K562 (cell line): ENCODE measurements around the gene TXLNA. TPM values are rescaled to one million over a fixed set of nuclear protein-coding genes. Genes with fewer than 3 reads are reported as not detected.

Source experiments
- ATAC-seq: fragments of 200-7000 bp; cut with Tn5 transposase; 3 replicates; pipeline ENCODE4 v1.9.1; 2020; ENCODE audit warnings: moderate library complexity
- BruUV-seq: library from RNA; stranded (reverse); fragments of 400-500 nt; replicated peaks from 2 replicates; lab custom pipeline; 2021; lab: Mats Ljungman, UMichigan
- CTCF ChIA-PET: fragments of 300-600 bp; formaldehyde crosslinking; extraction: SDS; loops from one replicate; lab custom pipeline; 2021; ENCODE audit warnings: low intra/inter-chr PET ratio; lab: Yijun Ruan, JAX
- POLR2A ChIA-PET: fragments of 300-600, 350-650 bp; sonication (Branson Sonifier 250); formaldehyde crosslinking; extraction: SDS; loops from one replicate; lab custom pipeline; 2021; ENCODE audit warnings: antibody characterized with exemption, inconsistent platforms; lab: Yijun Ruan, JAX
- DNase-seq, 4 experiments: peaks; one replicate each; pipeline versions ENCODE4 v3.0.0 to v3.0.0-alpha.2; 2011 to 2018; ENCODE audit warnings: low spot score in 3 of 4, mixed read lengths in 3 of 4; ENCODE audit errors: extremely low read depth in 1 of 4
- FAIRE-seq: peaks from 2 replicates; lab custom pipeline; 2011; peaks lifted over from hg19 to GRCh38; lab: Jason Lieb, UNC
- H2AFZ ChIP-seq: 2 replicates; pipeline ENCODE4 v1.6.0; 2011; ENCODE audit warnings: low read depth, low read length, control low read depth, inconsistent platforms
- H3K27ac ChIP-seq: fragments of 200-600 bp; 3 replicates; pipeline ENCODE4 v1.8.0; 2011; ENCODE audit warnings: low read depth, mild to moderate bottlenecking, control low read depth, inconsistent platforms, low read length, moderate library complexity, mixed read lengths; ENCODE audit errors: extremely low read depth
- H3K27me3 ChIP-seq, 2 experiments: fragments of 300-600 bp in 1 of 2; 2 replicates in 1 of 2; 3 replicates in 1 of 2; pipeline versions ENCODE4 v1.6.0 to v1.8.0; 2011; ENCODE audit warnings: inconsistent platforms in 2 of 2, low read length in 2 of 2, mild to moderate bottlenecking in 1 of 2, mixed read lengths in 1 of 2, moderate library complexity in 1 of 2; ENCODE audit not compliant: control insufficient read depth in 2 of 2, insufficient read depth in 2 of 2
- H3K36me3 ChIP-seq: fragments of 300-600 bp; 3 replicates; pipeline ENCODE4 v1.8.0; 2011; ENCODE audit warnings: mild to moderate bottlenecking, low read length, inconsistent platforms; ENCODE audit not compliant: control insufficient read depth, insufficient read depth
- H3K4me1 ChIP-seq, 2 experiments: fragments of 200-600 bp in 1 of 2; replicated peaks in 1 of 2; 2 replicates in 1 of 2; 3 replicates in 1 of 2; pipeline versions ENCODE4 v1.5.1 to v1.8.0; 2011; ENCODE audit warnings: inconsistent platforms in 2 of 2, low read length in 2 of 2, mild to moderate bottlenecking in 1 of 2, mixed read lengths in 1 of 2, moderate library complexity in 1 of 2; ENCODE audit not compliant: control insufficient read depth in 2 of 2, insufficient read depth in 2 of 2
- H3K4me2 ChIP-seq: 2 replicates; pipeline ENCODE4 v1.6.1; 2011; ENCODE audit warnings: low read length, control low read depth, inconsistent platforms, mixed read lengths; ENCODE audit not compliant: insufficient read depth
- H3K4me3 ChIP-seq: fragments of 200-600 bp; sonication (generic), shearing (Covaris generic); 2 replicates; pipeline ENCODE4 v1.5.1; 2016; ENCODE audit warnings: control low read depth, inconsistent platforms
- H3K79me2 ChIP-seq: fragments of 200-600 bp; 3 replicates; pipeline ENCODE4 v1.8.0; 2011; ENCODE audit warnings: low read length, inconsistent platforms; ENCODE audit not compliant: control insufficient read depth, insufficient read depth
- H3K9ac ChIP-seq, 2 experiments: 2 replicates each; pipeline versions ENCODE4 v1.6.0 to v1.6.1; 2011; ENCODE audit warnings: low read depth in 2 of 2, low read length in 2 of 2, control low read depth in 1 of 2, inconsistent platforms in 1 of 2, mild to moderate bottlenecking in 1 of 2, mixed read lengths in 1 of 2; ENCODE audit not compliant: insufficient read depth in 1 of 2
- H3K9me1 ChIP-seq: one replicate; pipeline ENCODE4 v1.6.0; 2011; ENCODE audit warnings: inconsistent platforms, mild to moderate bottlenecking, low read length, moderate library complexity; ENCODE audit not compliant: control insufficient read depth, insufficient read depth
- H3K9me3 ChIP-seq: replicated peaks from 2 replicates; pipeline ENCODE4 v1.5.1; 2011; ENCODE audit warnings: low read depth, low read length, inconsistent platforms; ENCODE audit not compliant: control insufficient read depth, insufficient read depth
- H4K20me1 ChIP-seq: replicated peaks from 2 replicates; pipeline ENCODE4 v1.6.1; 2011; ENCODE audit warnings: low read length, inconsistent platforms, mixed read lengths; ENCODE audit not compliant: control insufficient read depth, insufficient read depth
- DNMT1 ChIP-seq: fragments of 450-650 bp; IDR thresholded peaks from 2 replicates; pipeline ENCODE4 v1.6.1; 2016; ENCODE audit warnings: antibody characterized with exemption, mild to moderate bottlenecking
- ETS1 ChIP-seq: conservative IDR thresholded peaks from 2 replicates; pipeline ENCODE4 v1.6.1; 2011; ENCODE audit warnings: low read depth, mild to moderate bottlenecking, low read length; ENCODE audit not compliant: control insufficient read depth
- ETV5 ChIP-seq: sonication (generic); formaldehyde crosslinking; IDR thresholded peaks from 2 replicates; pipeline ENCODE4 v1.4.0; 2020; ENCODE audit warnings: low read depth, mild to moderate bottlenecking, missing genetic modification reagents
- KLF16 ChIP-seq: IDR thresholded peaks from 2 replicates; pipeline ENCODE4 v1.6.1; 2016; ENCODE audit warnings: antibody characterized with exemption
- POLR2A ChIP-seq: fragments of 450-650 bp; conservative IDR thresholded peaks from 2 replicates; pipeline ENCODE4 v1.6.1; 2016
- POLR2G ChIP-seq: fragments of 200-400 bp; formaldehyde crosslinking; IDR thresholded peaks from 2 replicates; pipeline ENCODE4 v1.6.1; 2017; ENCODE audit warnings: low read depth, mild to moderate bottlenecking, antibody characterized with exemption, low read length, moderate library complexity
- PTTG1 ChIP-seq: fragments of 450-650 bp; IDR thresholded peaks from 2 replicates; pipeline ENCODE4 v1.6.1; 2016; ENCODE audit warnings: low read depth, mild to moderate bottlenecking, missing genetic modification characterization, missing compliant biosample characterization
- RBFOX2 ChIP-seq: fragments of 200-400 bp; formaldehyde crosslinking; IDR thresholded peaks from 2 replicates; pipeline ENCODE4 v1.6.1; 2017; ENCODE audit warnings: low read depth, mild to moderate bottlenecking, low read length, moderate library complexity
- SETDB1 ChIP-seq: IDR thresholded peaks from one replicate; pipeline ENCODE4 v1.6.1; 2012; ENCODE audit warnings: low read length, control low read depth, inconsistent platforms
- U2AF1 ChIP-seq: fragments of 200-400 bp; formaldehyde crosslinking; optimal IDR thresholded peaks from 2 replicates; pipeline ENCODE3; 2017; ENCODE audit warnings: mild to moderate bottlenecking, low read depth, low read length, moderate library complexity
- ZNF146 ChIP-seq: IDR thresholded peaks from one replicate; pipeline ENCODE4 v1.6.1; 2018; ENCODE audit warnings: missing compliant biosample characterization; ENCODE audit not compliant: unreplicated experiment
- WGBS: fragments of 100-300 bp; shearing (Covaris generic); methylation state at CpG from one replicate; pipeline ENCODE4 v1.1.6; 2016; ENCODE audit warnings: low coverage, mixed read lengths; ENCODE audit not compliant: insufficient coverage; ENCODE audit errors: missing lambda C conversion rate; 5-methylcytosine and 5-hydroxymethylcytosine counted together
- in situ Hi-C: fragments of 300-500 bp; cut with MboI; formaldehyde crosslinking; loops from 4 replicates; pipeline ENCODE4 v1.15.0; 2018; ENCODE audit warnings: inconsistent platforms, mixed read lengths
- intact Hi-C: fragments of 100-400 bp; cut with micrococcal nuclease; formaldehyde crosslinking; loops from 2 replicates; pipeline ENCODE4 v1.14.2; 2022
- polyA plus RNA-seq, 8 experiments: library from polyadenylated mRNA; depleted of rRNA in 4 of 8; stranded (reverse) in 5 of 8; unstranded in 3 of 8; fragments of >200 nt; fragmentation: Nextera tagmentation in 2 of 8; fragmentation: Illumina TruSeq in 1 of 8; extraction: Ambion mirVana in 2 of 8; extraction: Trizol in 1 of 8; gene quantifications; 2 replicates each; pipeline versions ENCODE4 v1.2.1 to v1.2.3, GENCODE V29; 2011 to 2014; ENCODE audit warnings: inconsistent platforms in 1 of 8, missing spikeins in 1 of 8
- total RNA-seq, 7 experiments: library from RNA; depleted of rRNA in 6 of 7; stranded (reverse); fragments of >200 nt in 6 of 7; fragmentation: Illumina TruSeq in 2 of 7; extraction: Trizol in 2 of 7; gene quantifications; 2 replicates each; pipeline versions ENCODE4 v1.2.1 to v1.2.3, GENCODE V29; 2011 to 2021; ENCODE audit warnings: low replicate concordance in 1 of 7

TXLNA gene
- total and polyA plus RNA-seq, 9 of the 15 experiments (the other 6 are each of a cell fraction or from before 2014, with no cell fraction given) = 9.2 to 54.5 (median 39.3) TPM

DNA sequence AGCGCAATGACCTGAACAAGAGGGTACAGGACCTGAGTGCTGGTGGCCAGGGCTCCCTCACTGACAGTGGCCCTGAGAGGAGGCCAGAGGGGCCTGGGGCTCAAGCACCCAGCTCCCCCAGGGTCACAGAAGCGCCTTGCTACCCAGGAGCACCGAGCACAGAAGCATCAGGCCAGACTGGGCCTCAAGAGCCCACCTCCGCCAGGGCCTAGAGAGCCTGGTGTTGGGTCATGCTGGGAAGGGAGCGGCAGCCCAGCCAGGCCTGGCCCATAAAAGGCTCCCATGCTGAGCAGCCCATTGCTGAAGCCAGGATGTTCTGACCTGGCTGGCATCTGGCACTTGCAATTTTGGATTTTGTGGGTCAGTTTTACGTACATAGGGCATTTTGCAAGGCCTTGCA is 15.5 kb downstream of the TXLNA start:
- DNase-seq = no peak
- CTCF ChIA-PET = no interaction called here
- Histone ChIP-seq H2AFZ (no peak overlapping the region), H3K9me3 (no peaks in the 10 kb centered on the region), H3K79me2 (no peaks in the 10 kb centered on the region), H3K4me3 (no peak overlapping the region), H4K20me1 (no peaks in the 10 kb centered on the region; the same call in none of the 2 replicates), H3K27me3 (no peaks in the 10 kb centered on the region), H3K27ac (no peak overlapping the region), H3K9ac (peak overlapping the region in 1 of 2 experiments; percentile 38; a peak in 1 of 4 replicates), H3K4me1 (peaks cover 3 to 16% of the 10 kb centered on the region in 2 experiments; a peak in 4 of 5 replicates), H3K36me3 (peaks cover 85% of the 10 kb centered on the region), H3K4me2 (no peak overlapping the region), H3K9me1 (peaks cover 3% of the 10 kb centered on the region)
- POLR2A ChIA-PET = interaction anchor here (0.8 to 10.8 kb wide), 6 partner anchors 10 to 87 kb away, joined by 3 to 201 read pairs (median 4); partner anchors contain the start of genes DCDC2B, IQCC, KPNA6 and TXLNA
- TF ChIP-seq PTTG1 (tag) = no peak
- TF ChIP-seq RBFOX2 = peak; percentile 63
- TF ChIP-seq ZNF146 (CRISPR knock-in tag) = no peak
- TF ChIP-seq POLR2A = peak; percentile 17; the same call in 1 of the 2 replicates
- TF ChIP-seq POLR2G = peak; percentile 74
- TF ChIP-seq DNMT1 = no peak
- no peak for TF ChIP-seq ETV5 (CRISPR knock-in tag)
- no peak for TF ChIP-seq SETDB1
- TF ChIP-seq ETS1 = no peak
- TF ChIP-seq U2AF1 = no peak
- TF ChIP-seq KLF16 = no peak
- intact Hi-C loops = no loop called here
- whole genome bisulfite sequencing = 98% methylated on average over 6 of the region's 6 CpGs
- FAIRE-seq = no peak
- ATAC-seq = no peak
- BruUV-seq = no TSS peak
- in situ Hi-C loops = no loop called here
